Urothelium cell line (cell line): ENCODE data around the gene GTSE1.
"Not testable (repeated sequence)": the region's sequence is repeated elsewhere in the genome, so short reads cannot be mapped to it uniquely, and the experiment has no call there.

Experiments
- DNase-seq: peaks from one replicate; pipeline ENCODE4 v3.0.0; 2011; ENCODE audit warnings: low spot score, mixed read lengths
- FAIRE-seq: peaks from 2 replicates; lab custom pipeline; 2011; peaks lifted over from hg19 to GRCh38; lab: Jason Lieb, UNC

The GTSE1 gene

GRCh38 chr22:46292173-46292572, 4.5 kb upstream of the GTSE1 start:
- no peak for FAIRE-seq

GRCh38 chr22:46292732-46293131, 3.9 kb upstream of the GTSE1 start:
- DNase-seq = no peak
- no peak for FAIRE-seq

More at GRCh38 chr22:46292173-46292572, 4.5 kb upstream of the GTSE1 start:
- DNase-seq = no peak

DNA sequence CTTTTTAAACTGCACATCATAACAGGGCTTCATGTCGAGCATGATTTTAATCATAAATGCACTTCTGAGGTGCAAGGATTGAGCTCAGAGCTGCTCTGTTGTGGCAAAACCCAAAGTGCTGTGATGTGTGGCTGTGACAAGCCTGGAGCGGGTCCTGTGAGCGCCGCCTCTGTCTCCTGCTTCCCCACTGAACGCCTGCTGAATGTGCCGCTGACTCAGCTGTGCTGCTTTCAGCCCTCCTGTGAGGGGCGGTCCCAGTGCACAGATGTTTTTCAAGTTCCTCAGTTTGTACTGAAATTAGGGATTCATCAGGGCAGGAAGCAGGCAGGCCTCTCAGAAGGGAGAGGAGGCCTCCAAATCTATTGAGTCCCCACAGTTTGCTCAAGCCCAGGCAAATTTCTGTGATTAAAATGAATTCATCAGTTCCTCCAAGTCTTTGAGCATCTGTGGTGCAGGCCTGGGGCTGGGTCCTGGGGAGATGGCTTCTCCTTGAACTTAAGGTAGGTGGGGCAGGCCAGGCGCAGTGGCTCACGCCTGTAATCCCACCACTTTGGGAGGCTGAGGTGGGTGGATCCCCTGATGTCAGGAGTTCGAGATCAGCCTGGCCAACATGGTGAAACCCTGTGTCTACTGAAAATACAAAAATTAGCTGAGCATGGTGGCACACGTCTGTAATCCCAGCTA, 3.0 kb upstream of the GTSE1 start:
- FAIRE-seq (no peak), DNase-seq (no peak)

DNA sequence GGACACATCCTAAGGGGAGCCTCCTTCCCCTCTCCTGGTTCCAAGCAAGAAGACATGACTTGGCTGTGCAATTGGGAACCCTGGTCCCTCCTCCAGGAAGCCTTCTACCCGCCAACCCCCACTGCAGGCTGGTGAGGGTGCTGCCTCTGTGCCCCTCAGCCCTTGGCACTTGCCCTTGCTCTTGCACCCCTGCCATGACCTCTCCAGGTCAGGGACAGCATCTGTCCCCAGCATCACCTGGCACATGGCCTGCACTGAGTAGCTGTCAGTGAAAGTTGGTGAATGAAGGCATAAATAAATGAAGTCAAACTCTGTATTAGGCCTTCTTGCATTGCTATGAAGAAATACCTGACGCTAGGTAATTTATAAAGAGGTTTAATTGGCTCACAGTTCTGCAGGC, 1.9 kb upstream of the GTSE1 start:
- FAIRE-seq (peak; percentile 17), DNase-seq (no peak)

DNA sequence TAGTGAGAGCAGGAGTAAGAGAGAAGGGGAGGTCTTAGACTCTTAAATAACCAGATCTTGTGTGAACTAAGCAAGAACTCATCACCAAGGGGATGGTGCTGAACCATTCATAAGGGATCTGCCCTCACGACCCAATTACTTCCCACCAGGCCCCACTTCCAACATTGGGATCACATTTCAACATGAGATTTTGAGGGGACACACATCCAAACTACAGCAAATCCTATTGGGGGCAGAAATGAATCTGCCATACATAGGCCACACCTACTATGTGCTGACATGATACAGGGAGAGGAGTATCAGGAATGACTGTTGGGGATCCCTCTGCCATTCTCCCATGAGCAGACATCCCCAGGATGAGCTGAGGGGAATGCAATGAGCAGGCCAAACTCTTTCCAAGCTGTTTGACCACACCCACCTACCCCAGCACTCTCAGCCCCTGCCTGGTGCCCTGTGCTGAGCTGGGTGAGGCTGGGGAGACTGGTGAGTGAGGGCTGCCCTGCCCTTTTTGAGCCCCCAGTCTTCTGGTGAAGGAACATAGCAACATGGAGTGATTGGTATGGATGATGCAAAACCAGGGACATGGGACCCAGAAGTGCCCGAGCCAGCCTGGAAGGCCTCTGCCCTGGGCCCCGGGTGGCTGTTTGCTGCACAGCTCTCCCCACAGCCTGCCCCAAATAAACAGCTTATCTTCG, 1.2 kb upstream of the GTSE1 start:
- DNase-seq = peak; percentile 21

GRCh38 chr22:46297151-46297812, 612 bp downstream of the GTSE1 start:
- DNase-seq = peak; percentile 59
- FAIRE-seq = no peak

More for the DNA sequence above, 1.2 kb upstream of the GTSE1 start:
- FAIRE-seq = no peak

DNA sequence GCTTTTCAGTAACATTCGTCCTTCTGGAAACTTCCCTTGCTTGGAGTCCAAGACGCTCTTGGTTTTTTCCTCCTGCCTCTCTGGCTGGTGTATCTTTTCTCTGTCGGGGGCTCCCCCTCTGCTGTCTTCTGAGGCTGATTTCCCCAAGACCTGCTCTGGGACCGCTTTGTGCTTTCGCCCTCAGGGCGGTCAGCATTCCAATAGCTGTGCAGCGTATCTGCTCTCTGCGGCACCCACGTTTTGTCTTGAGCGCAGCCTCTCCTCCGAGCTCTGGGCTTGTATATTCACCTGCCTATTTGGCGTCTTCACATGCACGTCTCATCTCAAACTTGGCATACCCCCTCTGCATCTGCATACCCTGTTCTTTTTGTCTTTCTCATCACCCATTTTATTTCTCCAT, 2.4 kb downstream of the GTSE1 start:
- FAIRE-seq = no peak

GRCh38 chr22:46300491-46300890, 3.8 kb downstream of the GTSE1 start:
- DNase-seq = no peak
- FAIRE-seq = no peak

More for the DNA sequence above, 2.4 kb downstream of the GTSE1 start:
- DNase-seq = no peak

DNA sequence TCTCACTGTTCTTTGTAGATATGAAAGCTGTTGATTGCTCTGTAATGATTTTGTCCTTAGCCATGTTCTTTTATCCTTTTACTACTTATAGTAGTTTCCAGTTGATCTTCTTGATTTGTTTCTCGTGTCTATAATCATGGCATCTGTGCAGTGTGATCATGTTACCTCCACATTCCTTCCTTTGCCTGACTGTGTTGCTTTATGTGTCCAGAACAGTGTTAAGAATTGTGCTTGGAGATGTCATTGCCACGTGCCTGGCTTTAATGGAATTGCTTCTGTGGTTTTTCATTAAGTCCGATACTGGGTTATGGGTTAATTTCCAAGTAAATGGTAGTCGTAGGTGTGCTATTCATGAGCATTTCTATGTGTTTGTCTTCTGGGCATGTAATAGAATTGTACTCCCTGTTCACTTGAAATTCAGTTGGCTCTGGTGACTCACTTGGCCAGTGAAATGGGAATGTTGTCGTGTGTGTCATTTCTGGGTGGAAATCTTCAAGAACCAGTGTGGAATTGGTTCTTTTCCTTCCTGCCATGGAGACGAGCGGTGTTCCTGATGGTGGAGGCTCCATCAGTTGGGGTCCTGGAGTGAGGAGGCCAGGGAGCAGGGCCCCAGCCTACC, 6.8 kb downstream of the GTSE1 start:
- DNase-seq (no peak), FAIRE-seq (peak; percentile 81)

DNA sequence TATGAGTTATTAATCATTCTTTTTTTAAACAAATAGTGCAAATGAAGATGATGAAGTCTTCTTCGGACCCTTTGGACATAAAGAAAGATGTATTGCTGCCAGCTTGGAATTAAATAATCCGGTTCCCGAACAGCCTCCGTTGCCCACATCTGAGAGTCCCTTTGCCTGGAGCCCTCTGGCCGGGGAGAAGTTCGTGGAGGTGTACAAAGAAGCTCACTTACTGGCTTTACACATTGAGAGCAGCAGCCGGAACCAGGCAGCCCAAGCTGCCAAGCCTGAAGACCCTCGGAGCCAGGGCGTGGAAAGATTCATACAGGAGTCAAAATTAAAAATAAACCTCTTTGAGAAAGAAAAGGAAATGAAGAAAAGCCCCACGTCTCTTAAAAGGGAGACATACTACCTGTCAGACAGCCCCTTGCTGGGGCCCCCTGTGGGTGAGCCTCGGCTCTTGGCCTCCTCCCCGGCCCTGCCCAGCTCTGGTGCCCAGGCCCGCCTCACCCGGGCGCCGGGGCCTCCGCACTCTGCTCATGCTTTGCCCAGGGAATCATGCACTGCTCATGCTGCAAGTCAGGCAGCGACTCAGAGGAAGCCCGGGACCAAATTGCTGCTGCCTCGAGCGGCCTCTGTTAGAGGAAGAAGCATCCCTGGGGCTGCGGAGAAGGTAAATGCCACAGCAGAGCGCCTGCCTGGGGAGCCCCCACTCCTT, 11.8 kb downstream of the GTSE1 start:
- no peak for DNase-seq
- FAIRE-seq = no peak

DNA sequence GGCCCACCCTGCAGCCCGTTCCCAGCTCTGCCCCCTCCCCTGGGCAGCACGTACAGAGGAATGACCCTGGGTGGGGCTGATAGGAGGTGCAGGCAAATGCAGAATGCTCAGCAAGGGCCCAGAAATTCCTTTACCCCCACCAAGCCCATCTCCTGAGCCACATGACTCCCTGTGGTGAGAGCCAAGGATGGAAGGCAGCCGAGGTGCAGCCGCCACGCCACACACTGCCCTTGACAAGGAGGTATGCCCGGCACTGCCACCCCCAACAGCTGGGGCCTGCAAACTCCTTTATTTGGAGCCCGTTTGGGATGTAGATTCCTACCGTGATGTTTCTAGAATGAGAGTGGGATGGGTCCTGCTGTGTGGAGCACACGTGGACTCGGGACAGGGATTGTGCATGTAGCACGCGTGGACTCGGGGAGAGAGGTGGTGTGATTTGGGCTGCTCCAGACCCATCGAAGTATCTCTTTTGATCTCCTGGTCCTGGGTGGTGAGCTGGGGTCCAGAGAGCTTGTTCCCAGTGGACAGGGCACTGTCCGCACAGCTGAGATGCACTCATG, 12.9 kb downstream of the GTSE1 start:
- DNase-seq (no peak), FAIRE-seq (no peak)

- FAIRE-seq (no peak), DNase-seq (no peak)
These were observed 15.4 kb downstream of the GTSE1 start for GRCh38 chr22:46312056-46312455.

GRCh38 chr22:46312848-46313247, 16.2 kb downstream of the GTSE1 start:
- FAIRE-seq = not testable (repeated sequence)

GRCh38 chr22:46315976-46316375, 19.3 kb downstream of the GTSE1 start:
- FAIRE-seq = no peak
- no peak for DNase-seq

More at GRCh38 chr22:46312848-46313247, 16.2 kb downstream of the GTSE1 start:
- not testable (repeated sequence) for DNase-seq

DNA sequence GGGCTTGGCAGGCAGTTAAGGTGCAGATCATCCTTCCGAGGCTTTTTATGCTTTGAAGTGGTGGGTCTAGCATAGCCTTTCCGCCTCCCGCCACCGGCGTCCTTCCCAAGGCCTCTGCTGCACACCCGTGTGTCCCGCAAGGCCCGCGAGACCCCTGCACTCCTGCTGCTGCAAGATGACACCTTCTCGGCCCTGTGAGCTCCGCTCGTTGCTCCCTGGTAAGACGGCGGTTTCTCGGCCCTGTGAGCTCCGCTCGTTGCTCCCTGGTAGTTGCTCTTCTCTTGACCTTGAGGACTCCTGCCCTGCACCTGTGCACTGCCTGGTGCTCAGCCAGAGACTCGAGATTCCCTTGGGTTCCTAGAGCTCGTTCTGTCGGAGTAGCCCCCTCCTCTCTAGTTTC, 21.0 kb downstream of the GTSE1 start:
- DNase-seq (no peak), FAIRE-seq (no peak)

DNA sequence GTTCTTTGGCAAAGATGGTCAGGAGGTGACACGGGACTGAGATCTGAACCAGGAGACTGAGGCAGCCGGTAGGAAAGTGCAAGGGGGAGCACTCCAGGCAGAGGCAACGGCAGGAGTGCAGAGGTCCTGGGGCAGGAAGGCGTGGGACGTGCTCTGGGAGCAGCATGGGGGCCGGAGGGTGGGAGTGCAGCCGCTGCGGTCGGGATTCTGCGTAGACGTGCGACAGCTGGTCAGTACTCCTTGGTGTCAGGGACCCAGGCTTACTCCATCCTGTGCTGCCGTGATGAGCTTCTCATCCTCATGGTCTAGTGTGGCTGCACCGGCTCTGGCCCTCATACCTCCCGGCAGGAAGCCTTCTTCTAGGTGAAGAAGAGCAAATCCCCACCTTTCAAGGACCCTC, 21.9 kb downstream of the GTSE1 start:
- FAIRE-seq = no peak
- DNase-seq = no peak

- FAIRE-seq = no peak
- DNase-seq = no peak
These were observed 22.6 kb downstream of the GTSE1 start for GRCh38 chr22:46319319-46319718.

- FAIRE-seq = no peak
- DNase-seq = no peak
These were observed 23.6 kb downstream of the GTSE1 start for GRCh38 chr22:46320166-46320710.

DNA sequence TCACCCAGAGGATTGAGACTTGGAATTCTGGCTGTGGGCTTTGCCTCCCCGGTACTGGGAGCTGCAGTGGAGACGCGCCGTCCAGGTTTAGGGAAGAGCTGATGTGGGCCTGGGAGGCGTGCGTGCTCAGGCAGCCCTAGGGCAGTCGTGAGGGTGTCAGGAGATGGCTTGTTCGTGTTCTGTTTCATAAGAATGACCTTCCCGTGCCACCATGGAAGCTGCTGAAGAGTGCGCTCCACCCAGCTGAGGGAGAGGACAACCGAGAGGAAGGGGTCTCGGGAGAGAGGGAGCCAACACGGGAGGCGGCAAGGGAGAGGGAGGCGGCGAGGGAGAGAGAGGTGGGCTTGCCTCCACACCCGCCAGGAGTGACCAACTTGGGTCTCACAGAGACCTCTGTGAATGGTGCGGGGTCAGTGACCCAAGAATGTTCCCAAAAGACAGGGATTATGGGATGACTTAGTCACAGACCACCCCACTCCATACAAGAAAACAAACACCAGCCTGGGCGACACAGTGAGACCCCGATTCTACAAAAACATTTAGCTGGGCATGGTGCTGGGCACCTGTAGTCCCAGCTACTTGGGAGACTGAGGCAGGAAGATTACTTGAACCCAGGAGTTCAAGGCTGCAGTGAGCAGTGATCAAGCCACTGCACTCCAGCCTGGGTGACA, 24.2 kb downstream of the GTSE1 start:
- FAIRE-seq (peak; percentile 52), DNase-seq (no peak)

GRCh38 chr22:46322711-46323110, 26.0 kb downstream of the GTSE1 start:
- FAIRE-seq = peak; percentile 77
- no peak for DNase-seq
